Cerebellar cortex (tissue), 1 donor: ENCODE data around the gene IL13RA1.
"Not testable (repeated sequence)": the region's sequence is repeated elsewhere in the genome, so short reads cannot be mapped to it uniquely, and the experiment has no call there.

Source experiments
- DNase-seq: peaks from one replicate; pipeline ENCODE4 v3.0.0-alpha.2; 2015; ENCODE audit warnings: low spot score

The IL13RA1 gene

DNA sequence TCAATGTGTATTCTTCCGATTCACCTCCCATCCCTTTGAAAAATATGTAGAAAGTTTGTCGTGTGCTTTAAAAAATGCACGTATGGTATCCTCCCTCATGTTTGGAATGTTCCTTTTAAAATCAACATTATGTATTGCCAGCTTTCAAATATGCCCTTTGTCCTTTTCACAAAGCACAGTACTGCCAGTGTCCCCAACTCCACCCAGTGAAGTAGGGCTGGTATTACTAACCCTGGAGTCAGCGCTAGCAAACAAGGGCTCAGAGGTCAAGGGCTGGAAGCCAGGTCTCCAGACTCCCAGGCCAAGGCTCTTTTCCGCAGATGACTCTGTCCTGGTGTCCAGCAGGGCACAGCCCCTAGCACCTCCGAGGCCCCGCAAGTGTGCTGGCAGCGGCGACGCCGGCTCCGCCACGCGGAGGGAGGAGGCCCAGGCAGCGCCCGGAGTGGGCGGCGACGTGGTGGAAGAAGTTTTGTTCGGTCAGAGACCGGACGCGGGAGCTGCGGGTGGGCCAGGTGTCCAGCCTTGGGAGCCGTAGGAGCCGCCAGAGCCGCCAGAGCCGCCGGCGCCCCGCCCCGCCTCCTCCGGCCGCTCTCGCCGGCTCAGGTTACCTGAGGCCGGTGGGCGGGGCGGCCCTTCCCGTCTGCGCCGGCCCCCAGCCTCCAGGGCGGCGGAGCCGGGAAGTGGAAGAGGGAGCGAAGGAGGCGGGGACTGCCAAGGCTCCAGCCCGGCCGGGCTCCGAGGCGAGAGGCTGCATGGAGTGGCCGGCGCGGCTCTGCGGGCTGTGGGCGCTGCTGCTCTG lies at the start of gene IL13RA1:
TSS of gene IL13RA1 (plus strand) at position 720 of the 799 bp plus-strand sequence. CDS start at position 753, 33 bp downstream.
- peak; percentile 47 for DNase-seq

DNA sequence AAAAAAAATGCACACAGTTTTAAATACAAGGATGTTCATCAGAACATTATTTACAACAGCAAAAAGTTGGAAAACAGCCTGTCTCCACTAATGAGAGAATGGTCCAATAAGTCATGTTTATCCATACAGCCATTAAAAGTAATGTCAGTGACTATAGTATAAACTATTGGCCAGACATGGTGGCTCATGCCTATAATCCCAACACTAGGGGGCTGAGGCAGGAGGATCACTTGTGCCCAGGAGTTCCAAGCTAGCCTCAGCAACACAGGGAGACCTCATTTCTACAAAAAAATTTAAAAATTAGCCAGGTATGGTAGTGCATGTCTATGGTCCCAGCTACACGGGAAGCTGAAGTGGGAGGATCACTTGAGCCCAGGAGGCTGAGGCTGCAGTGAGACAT lies 48.1 kb upstream of the IL13RA1 start:
- no peak for DNase-seq

DNA sequence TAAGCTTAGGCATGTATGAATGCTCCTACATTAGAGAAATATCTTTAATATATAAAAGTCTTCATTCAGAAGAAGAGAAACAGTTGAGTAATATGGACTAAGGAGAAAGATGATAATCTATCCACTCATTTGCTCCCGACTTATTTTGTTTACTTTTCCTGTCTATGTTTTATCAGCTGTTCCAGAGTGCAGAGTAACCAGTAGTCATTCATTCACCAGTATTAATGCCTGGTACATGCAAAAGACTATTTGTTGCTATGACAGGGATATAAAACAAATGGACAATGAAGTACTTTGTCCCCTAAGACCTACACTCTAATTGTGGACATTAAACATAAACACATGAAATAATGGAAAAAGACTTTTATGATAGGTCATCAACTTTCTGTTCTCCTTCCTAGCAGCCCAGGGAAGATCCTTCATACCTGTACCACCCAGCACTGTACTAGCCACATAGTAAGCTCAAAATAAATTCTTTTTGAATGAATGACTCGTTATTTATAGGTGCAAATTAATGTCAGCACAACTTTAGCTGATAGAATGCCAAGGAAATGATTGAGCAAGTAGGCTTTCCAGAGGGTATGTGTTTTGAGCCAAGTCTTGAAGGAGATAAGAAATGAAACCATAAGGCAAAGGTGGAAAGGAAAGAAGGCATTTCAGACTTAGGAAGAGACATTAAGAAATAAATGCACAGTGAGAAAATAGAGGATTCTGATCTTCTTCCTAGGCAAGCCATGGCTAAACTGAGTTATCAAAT lies 45.0 kb upstream of the IL13RA1 start:
- no peak for DNase-seq

DNA sequence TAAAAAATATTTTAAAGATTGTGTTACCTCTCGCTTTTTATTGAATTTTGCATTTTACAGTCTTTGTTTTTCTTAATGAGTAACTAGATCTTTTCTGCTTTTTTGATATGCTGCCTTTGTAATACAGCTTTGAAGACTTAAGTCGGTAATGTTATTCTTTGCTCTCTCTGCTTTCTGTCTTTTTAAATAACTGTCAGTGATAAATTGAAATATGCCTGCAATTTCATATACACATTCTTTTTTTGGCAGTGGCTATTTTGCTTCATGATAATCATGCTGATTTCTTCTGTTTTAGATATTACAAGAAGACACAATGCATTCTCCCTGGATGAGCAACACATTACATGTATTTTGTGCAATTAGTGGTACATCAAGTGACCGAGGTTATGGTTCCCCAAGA lies 42.0 kb upstream of the IL13RA1 start:
- DNase-seq, result no peak

DNA sequence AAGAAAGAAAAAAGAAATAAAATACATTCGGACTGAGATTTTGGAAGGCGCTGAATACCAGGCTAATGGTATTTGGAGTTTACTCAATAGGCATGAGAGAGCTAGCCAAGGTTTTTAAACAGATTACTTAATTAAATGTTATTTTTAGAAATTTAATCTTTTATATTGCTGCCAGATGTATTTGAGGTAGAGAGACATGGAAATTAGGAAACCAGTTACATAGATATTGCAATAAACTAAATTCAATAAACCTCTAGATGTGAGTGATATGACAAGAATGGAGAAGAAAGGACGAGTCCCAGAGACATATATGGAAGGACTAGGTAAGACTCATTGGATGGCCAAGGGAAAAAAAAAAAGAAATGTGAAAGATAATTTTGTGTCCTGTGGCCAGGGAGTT lies 38.5 kb upstream of the IL13RA1 start:
- DNase-seq, result no peak

DNA sequence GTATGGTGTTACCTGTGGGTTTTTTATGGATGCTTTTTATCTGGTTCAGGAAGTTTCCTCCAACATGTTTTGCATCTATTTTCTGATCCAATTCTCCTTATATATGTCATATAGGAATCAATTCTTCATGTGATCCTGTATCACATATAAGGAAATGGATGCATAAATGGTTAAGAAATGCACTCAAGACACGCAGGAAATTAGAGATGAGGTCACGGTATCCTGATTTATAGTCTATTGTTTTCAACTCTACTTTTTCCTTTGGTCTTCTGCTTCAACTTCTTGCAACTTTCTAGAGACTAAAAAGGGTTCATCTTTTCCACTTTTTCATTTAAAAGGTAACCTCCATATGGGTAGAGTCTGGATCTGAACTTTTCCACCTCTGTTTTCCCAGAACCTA lies 33.6 kb upstream of the IL13RA1 start:
- no peak for DNase-seq

DNA sequence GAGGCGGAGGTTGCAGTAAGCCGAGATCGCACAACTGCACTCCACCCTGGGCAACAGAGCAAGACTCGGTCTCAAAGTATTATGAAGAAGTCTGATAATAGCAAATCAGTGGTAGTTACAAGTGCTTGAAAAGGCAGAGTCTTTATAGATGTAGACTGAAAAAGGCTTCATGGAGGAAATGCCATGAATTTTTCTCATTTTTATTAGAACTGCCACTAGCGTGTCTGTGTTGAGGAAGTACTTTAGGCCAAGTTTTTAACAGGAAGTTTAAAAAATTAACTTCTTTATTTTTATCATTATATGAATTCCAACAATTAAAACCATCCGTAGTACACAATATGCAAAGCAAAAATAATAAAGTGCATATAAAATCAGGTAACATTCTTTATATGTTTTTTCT lies 32.8 kb upstream of the IL13RA1 start:
- DNase-seq, result no peak

DNA sequence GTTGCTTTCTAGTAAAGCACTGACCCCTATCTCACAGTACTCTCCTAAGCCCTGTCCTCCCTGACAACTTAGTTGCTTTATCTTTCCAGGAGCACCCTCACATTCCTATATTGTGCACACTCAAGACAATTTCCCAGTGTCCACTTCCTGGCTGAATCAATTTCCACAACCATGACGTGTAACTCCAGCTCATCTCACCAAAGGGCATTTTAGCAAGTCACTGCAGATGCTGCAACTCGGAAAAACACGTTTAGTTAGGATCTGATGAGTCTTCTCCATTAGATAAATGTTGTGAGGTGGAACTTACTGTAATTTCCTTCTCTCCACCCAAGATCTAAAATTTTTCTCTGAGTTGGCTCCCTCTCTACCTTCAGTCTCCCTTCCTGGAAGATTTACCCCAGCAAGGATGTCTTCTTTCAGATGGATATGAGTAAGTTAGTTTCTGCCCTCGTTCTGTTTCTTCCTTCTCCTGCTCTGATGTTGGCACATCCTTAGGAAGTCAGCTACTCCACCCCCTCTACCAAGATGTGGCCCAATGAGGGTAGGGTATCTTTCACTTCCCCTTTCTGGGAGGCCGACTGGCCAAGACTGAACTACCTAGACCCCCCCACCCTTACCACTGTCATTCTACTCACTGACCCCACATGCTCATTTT lies 28.8 kb upstream of the IL13RA1 start:
- DNase-seq, result no peak

DNA sequence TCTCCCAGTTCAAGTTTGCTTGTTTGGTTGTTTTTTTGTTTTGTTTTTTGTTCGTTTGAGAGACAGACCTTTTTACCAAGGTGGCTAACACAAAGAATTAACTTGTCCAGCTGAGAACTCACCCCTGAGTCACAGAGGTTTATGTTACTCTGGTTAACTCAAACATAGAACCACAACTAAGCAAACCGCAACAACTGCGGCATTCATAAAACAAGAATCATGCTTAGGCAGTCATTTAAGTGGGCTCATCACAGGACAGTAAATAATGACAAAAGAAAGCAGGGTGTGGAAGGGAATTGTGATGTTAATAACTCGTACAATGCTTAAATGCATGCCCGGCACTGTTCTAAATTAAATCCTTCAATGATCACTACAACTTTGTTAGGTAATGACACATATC lies 24.7 kb upstream of the IL13RA1 start:
- no peak for DNase-seq

DNA sequence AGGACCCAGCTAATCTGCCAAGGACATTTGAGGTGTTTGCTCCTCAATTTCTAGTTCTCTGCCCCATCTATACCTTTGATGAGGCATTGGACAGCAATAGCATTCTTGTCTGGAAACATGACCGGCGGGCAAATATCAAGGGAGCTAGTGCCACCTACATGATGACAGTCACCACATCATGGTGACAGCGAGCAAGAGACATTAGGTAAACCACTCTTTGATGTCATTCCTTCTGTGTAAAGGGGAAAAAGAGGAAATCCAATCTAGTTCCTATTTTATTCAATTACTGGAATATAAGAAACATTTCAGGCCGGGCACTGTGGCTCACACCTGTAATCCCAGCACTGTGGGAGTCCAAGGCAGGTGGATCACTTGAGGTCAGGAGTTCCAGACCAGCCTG lies 20.7 kb upstream of the IL13RA1 start:
- DNase-seq, result no peak

DNA sequence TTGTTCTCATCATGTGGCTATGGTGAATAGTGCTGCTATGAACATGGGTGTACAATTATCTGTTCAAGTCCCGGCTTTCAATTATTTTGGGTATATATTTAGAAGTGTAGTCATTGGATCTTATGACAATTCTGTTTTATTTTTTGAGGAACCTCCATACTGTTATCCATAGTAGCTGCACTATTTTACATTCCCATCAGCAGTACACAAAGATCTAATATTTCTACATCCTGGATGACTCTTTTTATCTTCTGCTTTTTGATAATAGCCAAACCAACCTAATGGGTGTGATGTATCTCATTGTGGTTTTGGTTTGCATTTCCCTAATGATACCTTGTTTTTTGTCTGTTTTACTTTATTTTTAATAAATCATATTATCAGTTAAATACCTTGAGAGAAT lies 12.9 kb upstream of the IL13RA1 start:
- DNase-seq, result no peak

DNA sequence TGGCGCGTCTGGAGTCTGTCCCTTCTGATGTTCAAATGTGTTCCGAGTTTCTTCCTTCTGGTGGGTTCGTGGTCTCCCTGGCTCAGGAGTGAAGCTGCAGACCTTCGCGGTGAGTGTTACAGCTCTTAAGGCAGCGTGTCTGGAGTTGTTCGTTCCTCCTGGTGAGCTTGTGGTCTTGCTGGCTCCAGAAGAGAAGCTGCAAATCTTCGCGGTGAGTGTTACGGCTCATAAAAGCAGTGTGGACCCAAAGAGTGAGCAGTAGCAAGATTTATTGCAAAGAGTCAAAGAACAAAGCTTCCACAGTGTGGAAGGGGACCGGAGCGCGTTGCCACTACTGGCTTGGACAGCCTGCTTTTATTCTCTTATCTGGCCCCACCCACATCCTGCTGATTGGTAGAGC lies 11.5 kb upstream of the IL13RA1 start:
- not testable (repeated sequence) for DNase-seq

DNA sequence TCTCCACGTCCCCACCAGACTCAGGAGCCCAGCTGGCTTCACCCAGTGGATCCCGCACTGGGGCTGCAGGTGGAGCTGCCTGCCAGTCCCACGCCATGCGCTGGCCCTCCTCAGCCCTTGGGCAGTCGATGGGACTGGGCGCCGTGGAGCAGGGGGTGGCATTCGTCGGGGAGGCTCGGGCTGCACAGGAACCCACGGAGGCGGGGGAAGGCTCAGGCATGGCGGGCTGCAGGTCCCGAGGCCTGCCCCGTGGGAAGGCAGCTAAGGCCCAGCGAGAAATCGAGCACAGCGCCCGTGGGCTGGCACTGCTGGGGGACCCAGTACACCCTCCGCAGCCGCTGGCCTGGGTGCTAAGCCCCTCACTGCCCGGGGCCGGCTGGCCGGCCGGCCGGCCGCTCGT lies 10.6 kb upstream of the IL13RA1 start:
- DNase-seq, result not testable (repeated sequence)

DNA sequence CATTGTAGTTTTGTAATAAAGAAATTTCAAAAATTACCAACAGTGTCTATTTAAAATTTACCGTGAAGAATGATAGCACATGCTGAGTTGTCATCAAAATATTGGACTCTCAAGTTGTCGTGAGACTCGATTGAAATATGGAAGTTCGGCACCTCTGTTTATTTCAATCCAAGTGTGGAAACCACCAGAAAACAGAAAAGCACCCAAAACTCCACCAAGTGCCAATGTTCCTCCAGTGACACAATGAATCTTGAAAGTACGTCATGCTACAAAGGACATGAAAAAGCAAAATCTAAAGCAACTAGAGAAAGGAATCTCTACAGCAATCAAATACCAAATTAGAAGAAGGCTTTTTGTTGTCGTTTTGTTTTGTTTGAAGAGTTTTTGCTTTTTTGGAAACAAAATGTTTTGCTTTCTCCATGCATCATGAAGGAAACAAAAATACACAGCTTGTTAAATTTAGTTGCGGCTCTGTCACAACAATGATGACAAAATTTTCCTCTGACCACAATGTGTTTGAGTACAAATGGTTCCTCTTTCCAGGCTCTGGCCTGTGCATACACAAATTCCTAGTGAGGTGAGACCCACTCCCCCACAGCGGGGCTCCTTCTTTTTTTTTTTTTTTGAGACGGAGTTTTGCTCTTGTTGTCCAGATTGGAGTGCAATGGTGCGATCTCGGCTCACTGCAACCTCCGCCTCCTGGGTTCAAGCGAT lies 9.6 kb upstream of the IL13RA1 start:
- no peak for DNase-seq

DNA sequence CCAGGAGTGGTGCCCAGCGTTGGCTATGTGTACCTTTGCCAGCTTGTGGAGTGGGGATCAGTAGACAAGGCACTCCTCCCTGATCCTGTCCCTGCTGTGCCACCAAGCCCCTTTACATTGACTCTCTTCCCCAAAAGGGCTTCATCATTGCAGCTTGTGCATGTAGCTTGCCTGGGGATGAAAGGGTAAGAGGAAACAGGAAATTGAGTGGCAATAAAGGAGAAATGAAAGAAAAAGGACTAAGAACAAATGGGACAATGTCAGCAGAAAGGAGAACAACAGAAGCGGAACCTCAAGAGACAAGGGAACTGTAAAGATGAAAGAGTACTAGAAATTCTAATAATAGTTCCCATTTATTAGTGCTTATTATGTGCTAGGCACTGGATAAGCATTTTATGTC lies 8.7 kb upstream of the IL13RA1 start:
- DNase-seq, result no peak

DNA sequence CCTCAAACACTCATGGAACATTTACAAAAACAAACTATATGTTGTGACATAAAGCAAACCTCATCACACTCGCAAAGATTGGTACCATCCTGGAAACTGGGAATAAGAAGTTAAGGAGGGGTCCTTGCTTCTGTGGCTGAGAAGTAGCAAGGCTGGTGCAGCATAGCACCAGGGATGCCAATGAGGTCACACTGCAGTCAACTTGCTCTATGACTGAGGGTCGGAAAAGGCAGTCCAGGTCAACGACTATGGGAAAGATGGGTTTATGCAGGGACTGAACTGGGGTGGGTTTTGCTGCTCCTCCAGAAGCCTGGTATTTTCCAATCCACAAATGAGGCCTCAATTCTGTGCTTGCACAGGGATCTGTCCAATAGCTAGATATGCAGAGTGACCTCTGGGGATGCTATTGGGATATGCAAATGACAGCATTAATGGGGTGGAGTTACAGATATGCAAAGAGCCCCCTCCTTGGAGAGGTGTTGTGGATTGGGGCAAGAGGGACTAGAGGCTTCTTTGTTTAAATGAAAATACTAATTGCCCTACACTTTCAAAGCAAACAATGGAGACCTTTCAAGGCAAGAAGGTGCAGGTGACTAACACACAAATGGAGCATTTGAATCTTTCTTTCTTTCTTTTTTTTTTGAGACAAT lies 7.2 kb upstream of the IL13RA1 start:
- no peak for DNase-seq

DNA sequence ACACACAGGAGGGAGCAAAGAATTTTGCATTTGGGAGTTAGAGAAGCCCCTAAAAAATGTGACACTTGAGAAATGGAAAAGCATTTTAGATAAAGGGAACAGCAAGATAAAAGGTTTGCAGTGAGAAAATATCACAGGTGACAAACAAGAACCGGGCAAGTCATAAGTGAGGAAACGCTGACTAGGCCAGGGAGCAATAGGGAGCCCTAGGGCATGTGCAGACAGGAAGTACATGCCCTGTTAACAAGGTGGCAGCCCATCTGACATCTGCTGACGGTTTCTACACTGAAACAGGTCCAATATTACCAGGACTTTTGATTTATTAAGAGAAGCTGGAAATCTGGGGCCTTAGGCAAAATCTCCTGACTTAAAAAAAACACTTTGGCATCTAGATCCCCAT lies 4.0 kb upstream of the IL13RA1 start:
- no peak for DNase-seq

DNA sequence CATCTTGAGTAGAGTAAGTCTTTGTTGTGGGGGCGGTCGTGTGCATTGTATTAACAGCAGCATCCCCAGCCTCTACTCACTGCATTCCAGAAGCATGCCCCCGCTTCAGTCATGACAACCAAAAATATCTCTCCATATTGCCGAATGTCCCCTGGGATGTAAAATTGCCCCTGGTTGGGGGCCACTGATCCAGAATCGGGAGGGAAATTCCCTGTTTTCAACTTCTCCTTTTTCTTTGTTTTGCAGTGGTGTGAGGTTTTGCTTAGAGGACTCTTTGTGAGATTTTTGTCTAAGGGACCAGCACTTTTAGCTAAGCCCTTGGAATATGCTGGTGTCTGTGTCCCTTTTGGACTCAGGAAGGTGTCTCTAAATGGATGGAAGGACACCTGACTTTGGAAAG lies 3.0 kb upstream of the IL13RA1 start:
- DNase-seq, result no peak

DNA sequence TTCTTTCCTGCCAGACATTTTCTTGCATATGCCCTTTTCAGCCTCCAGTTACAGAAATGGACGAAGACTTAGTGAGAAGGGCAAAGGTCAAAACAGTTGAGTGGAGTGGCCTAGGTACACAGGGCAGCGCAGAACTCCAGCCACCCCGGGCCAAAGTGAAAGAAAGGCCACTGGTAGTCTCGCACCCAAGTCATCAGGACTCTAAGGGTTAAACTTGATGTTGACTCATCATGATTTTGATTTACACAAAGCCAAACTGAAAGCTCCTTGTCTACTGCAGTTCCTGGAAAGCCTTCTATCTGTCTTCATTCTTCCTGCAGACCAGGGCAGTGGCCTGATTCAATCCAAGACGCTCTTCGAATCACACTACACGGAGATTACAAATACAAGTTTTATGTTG lies 2.6 kb upstream of the IL13RA1 start:
- DNase-seq, result no peak

DNA sequence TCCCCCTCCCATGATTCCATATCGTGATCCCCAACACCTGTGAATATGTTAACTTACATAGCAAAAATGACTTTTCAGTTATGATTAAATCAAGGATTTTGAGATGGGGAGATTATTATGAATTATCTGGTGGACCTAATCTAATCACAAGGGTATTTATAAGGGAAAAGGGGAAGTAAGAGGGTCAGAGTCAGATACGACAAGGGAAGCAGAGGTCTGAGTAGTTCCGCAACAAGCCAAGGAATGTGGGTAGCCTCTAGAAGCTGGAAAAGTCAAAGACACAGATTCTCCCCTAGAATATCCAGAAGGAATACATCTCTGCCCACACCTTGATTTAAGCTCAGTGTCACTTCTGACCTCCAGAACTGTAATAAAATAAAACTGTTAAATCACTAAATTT lies 1.0 kb upstream of the IL13RA1 start:
- no peak for DNase-seq

DNA sequence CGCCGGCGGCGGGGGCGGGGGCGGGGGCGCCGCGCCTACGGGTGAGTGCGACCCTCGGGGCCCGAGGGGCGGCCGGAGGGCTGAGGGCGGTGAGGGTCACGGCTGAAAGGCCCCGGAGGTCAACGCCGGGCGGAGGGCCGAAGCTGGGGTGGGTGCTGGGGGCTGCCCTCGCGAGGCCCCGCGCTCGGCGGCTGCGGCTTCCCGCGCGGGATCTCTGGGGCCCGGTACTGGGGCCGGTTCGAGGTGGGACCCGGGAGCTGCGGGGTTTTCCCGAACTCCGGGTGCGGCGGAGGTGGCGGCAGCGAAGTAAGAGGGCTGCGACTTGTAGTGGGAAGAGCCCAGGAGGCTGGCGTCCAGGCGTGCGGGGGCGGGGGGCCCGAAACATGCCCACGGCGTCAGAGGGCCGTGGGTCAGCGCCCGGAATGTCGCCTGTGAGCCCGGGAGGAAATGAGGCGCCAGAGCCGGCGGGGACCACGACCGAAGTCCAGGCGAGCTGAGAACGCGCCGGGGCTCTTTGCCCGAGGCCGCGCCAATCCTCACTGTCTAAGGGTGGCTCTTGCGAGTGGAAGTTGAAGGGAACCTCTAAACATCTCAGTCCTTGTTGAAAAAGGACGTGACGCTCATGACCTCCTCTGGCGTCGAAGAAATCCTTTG lies 407 bp downstream of the IL13RA1 start:
- DNase-seq, result peak; percentile 1
